CD14-positive monocyte (primary cell): Measurements from ENCODE around the gene GAR1. TPM values are rescaled to one million over a fixed set of nuclear protein-coding genes. Genes with fewer than 3 reads are reported as not detected.
A peak's percentile ranks its signal among the peaks of the same experiment; 100 is the strongest.

Experiments
- DNase-seq, 3 donors: peaks; one replicate each; pipeline ENCODE4 v3.0.0-alpha.2; 2011 to 2022
- H2AFZ ChIP-seq: 2 replicates; pipeline ENCODE4 v1.6.0; 2012; ENCODE audit warnings: mild to moderate bottlenecking, low read depth, low read length, inconsistent platforms; ENCODE audit not compliant: insufficient read depth, poor library complexity, severe bottlenecking
- H3K27ac ChIP-seq, 2 donors: 1 replicate in 1 of 2; 2 replicates in 1 of 2; pipeline ENCODE4 v1.5.1; 2012 to 2013; ENCODE audit warnings: low read length in 2 of 2, control low read depth in 1 of 2, inconsistent platforms in 1 of 2, low read depth in 1 of 2, mild to moderate bottlenecking in 1 of 2
- H3K27me3 ChIP-seq, 2 donors: one replicate each; pipeline versions ENCODE4 v1.6.0 to v1.6.1; 2011 to 2013; ENCODE audit warnings: low read length in 2 of 2; ENCODE audit not compliant: control insufficient read depth in 2 of 2, insufficient read depth in 2 of 2
- H3K36me3 ChIP-seq, 2 donors: replicated peaks in 1 of 2; 1 replicate in 1 of 2; 2 replicates in 1 of 2; pipeline versions ENCODE4 v1.5.1 to v1.6.1; 2012 to 2013; ENCODE audit warnings: low read length in 2 of 2, control low read depth in 1 of 2, inconsistent platforms in 1 of 2, mild to moderate bottlenecking in 1 of 2; ENCODE audit not compliant: insufficient read depth in 2 of 2, control insufficient read depth in 1 of 2
- H3K4me1 ChIP-seq, 2 donors: 1 replicate in 1 of 2; 2 replicates in 1 of 2; pipeline versions ENCODE4 v1.5.1 to v1.6.1; 2012 to 2013; ENCODE audit warnings: low read length in 2 of 2, control low read depth in 1 of 2, inconsistent platforms in 1 of 2, mild to moderate bottlenecking in 1 of 2, moderate library complexity in 1 of 2; ENCODE audit not compliant: insufficient read depth in 2 of 2, control insufficient read depth in 1 of 2
- H3K4me2 ChIP-seq: replicated peaks from 2 replicates; pipeline ENCODE3; 2012; ENCODE audit warnings: low read length, moderate library complexity, mild to moderate bottlenecking; ENCODE audit not compliant: poor library complexity, severe bottlenecking; ENCODE audit errors: extremely low read depth
- H3K4me3 ChIP-seq, 3 experiments: fragments of 200-600 bp in 1 of 3; sonication (generic) in 1 of 3; replicated peaks in 1 of 3; 1 replicate in 2 of 3; 2 replicates in 1 of 3; pipeline ENCODE4 v1.5.1; 2011 to 2013; ENCODE audit warnings: low read length in 3 of 3, mild to moderate bottlenecking in 3 of 3, control low read depth in 2 of 3, low read depth in 2 of 3, inconsistent platforms in 1 of 3, moderate library complexity in 1 of 3
- H3K79me2 ChIP-seq: 2 replicates; pipeline ENCODE4 v1.6.0; 2012; ENCODE audit warnings: mild to moderate bottlenecking, control low read depth, inconsistent platforms, low read length, moderate library complexity; ENCODE audit not compliant: insufficient read depth
- H3K9ac ChIP-seq: 2 replicates; pipeline ENCODE4 v1.6.0; 2017; ENCODE audit warnings: low read length, mild to moderate bottlenecking; ENCODE audit not compliant: insufficient read depth, poor library complexity, severe bottlenecking
- H3K9me3 ChIP-seq, 2 donors: replicated peaks in 1 of 2; 1 replicate in 1 of 2; 2 replicates in 1 of 2; pipeline versions ENCODE4 v1.5.1 to v1.6.1; 2012 to 2013; ENCODE audit warnings: low read length in 2 of 2, control low read depth in 1 of 2; ENCODE audit not compliant: control insufficient read depth in 1 of 2, insufficient read depth in 1 of 2
- H4K20me1 ChIP-seq: 2 replicates; pipeline ENCODE4 v1.6.0; 2012; ENCODE audit warnings: mild to moderate bottlenecking, low read length, control low read depth, moderate library complexity; ENCODE audit not compliant: insufficient read depth
- H3K27ac Mint-ChIP-seq, 7 donors: one replicate each; pipeline ENCODE4 v1.8.0; 2020; ENCODE audit warnings: mild to moderate bottlenecking in 7 of 7, mixed read lengths in 7 of 7, moderate library complexity in 6 of 7, inconsistent platforms in 2 of 7
- H3K27me3 Mint-ChIP-seq, 3 donors: one replicate each; pipeline ENCODE4 v1.8.0; 2021 to 2022; ENCODE audit warnings: low read depth in 3 of 3, mild to moderate bottlenecking in 3 of 3, mixed read lengths in 3 of 3, moderate library complexity in 3 of 3, inconsistent platforms in 1 of 3
- H3K36me3 Mint-ChIP-seq, 2 donors: one replicate each; pipeline ENCODE4 v1.8.0; 2020; ENCODE audit warnings: mixed read lengths in 2 of 2, inconsistent platforms in 1 of 2, mild to moderate bottlenecking in 1 of 2
- H3K4me1 Mint-ChIP-seq: one replicate; pipeline ENCODE4 v1.8.0; 2020; ENCODE audit warnings: mild to moderate bottlenecking, mixed read lengths
- H3K4me3 Mint-ChIP-seq, 2 donors: one replicate each; pipeline ENCODE4 v1.8.0; 2020; ENCODE audit warnings: mild to moderate bottlenecking in 2 of 2, mixed read lengths in 2 of 2, moderate library complexity in 1 of 2
- H3K9me3 Mint-ChIP-seq, 7 donors: one replicate each; pipeline ENCODE4 v1.8.0; 2020 to 2022; ENCODE audit warnings: mixed read lengths in 7 of 7, mild to moderate bottlenecking in 6 of 7, moderate library complexity in 6 of 7, inconsistent platforms in 2 of 7
- WGBS: methylation state at CpG from one replicate; pipeline ENCODE4 v1.1.5; 2013; ENCODE audit warnings: missing lambda C conversion rate; ENCODE audit not compliant: insufficient coverage; 5-methylcytosine and 5-hydroxymethylcytosine counted together
- intact Hi-C, 2 donors: fragments of 100-400 bp; cut with micrococcal nuclease; formaldehyde crosslinking; loops; one replicate each; pipeline versions ENCODE4 v1.15.0 to v1.15.1; 2023
- polyA plus RNA-seq, 3 donors: library from polyadenylated mRNA; depleted of rRNA in 1 of 3; unstranded in 2 of 3; stranded (reverse) in 1 of 3; fragments of 300-500 nt in 2 of 3; fragments of >200 nt in 1 of 3; fragmentation: Illumina TruSeq in 2 of 3; gene quantifications; 1 replicate in 2 of 3; 2 replicates in 1 of 3; pipeline ENCODE4 v1.2.3, GENCODE V29; 2012 to 2021
- TF ChIP-seq, protein P1 (sequence below): fragments of 200-600 bp; IDR thresholded peaks from one replicate; pipeline ENCODE4 v1.8.0; 2022; ENCODE audit warnings: antibody characterized with exemption, mild to moderate bottlenecking

The GAR1 gene
- polyA plus RNA-seq, 3 donors, result 4.3 to 8.7 (median 4.7) TPM

DNA sequence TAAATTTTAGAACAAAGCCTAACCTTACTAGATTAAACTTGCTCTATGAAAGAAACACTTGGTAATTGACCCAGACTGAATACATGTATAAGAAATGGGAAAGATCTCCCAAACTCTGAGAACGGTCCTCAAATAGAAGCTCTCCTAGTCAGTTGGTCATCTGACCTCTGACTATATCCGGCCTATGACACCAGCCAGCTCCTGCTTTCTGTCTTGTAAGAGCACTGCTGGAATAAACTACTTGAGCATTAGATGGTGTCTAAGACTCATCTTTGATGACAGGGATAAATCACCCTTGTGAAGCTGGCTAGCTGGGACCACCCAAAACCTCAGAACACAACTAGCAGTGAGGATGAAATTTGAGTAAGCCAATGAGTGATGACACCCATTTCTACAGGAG is 56.5 kb downstream of the GAR1 start:
- no peaks in the 10 kb centered on the region for H3K36me3 Mint-ChIP-seq
- Histone ChIP-seq H3K27me3 (no peaks in the 10 kb centered on the region), H3K36me3 (no peaks in the 10 kb centered on the region), H2AFZ (no peak overlapping the region), H3K9ac (no peak overlapping the region), H3K79me2 (no peaks in the 10 kb centered on the region), H4K20me1 (no peaks in the 10 kb centered on the region), H3K27ac (no peak overlapping the region), H3K4me2 (no peak overlapping the region), H3K9me3 (no peaks in the 10 kb centered on the region), H3K4me1 (no peaks in the 10 kb centered on the region), H3K4me3 (no peak overlapping the region)
- no peak for DNase-seq
- WGBS, result no CpG with 5 or more reads among the region's 2 CpGs
- H3K27ac Mint-ChIP-seq, result peak overlapping the region in 1 of 7 donors; percentile 10
- no peaks in the 10 kb centered on the region for H3K27me3 Mint-ChIP-seq
- H3K4me1 Mint-ChIP-seq, result no peaks in the 10 kb centered on the region
- no peak overlapping the region for H3K4me3 Mint-ChIP-seq
- intact Hi-C loops, result no loop called here
- H3K9me3 Mint-ChIP-seq, result peaks cover 0 to 3% (median 2%) of the 10 kb centered on the region in 7 donors
- TF ChIP-seq, protein P1, sequence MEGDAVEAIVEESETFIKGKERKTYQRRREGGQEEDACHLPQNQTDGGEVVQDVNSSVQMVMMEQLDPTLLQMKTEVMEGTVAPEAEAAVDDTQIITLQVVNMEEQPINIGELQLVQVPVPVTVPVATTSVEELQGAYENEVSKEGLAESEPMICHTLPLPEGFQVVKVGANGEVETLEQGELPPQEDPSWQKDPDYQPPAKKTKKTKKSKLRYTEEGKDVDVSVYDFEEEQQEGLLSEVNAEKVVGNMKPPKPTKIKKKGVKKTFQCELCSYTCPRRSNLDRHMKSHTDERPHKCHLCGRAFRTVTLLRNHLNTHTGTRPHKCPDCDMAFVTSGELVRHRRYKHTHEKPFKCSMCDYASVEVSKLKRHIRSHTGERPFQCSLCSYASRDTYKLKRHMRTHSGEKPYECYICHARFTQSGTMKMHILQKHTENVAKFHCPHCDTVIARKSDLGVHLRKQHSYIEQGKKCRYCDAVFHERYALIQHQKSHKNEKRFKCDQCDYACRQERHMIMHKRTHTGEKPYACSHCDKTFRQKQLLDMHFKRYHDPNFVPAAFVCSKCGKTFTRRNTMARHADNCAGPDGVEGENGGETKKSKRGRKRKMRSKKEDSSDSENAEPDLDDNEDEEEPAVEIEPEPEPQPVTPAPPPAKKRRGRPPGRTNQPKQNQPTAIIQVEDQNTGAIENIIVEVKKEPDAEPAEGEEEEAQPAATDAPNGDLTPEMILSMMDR, result no peak

DNA sequence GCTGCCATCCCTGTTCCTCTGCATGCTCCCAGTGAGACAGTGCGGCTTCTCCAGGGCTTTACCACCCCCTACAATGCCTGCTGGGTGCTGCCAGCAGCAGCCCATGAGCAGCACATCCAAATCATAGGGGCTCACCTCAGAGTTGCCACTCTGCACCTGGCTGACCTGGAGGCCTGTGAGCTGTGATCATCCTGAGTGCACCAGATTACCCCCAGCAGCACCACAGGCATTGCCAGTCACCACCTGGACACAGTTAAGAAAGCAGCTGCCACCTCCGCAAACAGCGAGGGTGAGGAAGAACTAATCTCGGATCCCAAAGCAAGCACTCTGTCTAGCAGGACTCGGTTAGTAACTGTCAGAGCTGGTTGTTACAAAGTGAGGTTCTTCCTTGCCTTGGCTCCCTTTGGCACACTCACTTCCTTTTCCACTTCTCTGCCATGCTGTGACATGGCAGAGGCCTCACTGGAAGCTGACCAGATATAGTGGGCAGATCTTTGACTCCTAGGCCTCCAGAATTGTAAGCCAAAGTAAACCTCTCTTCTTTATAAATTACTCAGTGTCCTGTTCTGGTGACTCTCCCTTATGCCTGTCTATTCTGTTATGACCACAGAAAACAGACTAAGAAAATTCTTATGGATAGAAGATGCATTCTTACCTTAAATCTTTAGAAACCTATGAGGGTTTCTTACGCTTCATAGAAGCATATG is 57.5 kb downstream of the GAR1 start:
- Histone ChIP-seq H3K36me3 (no peaks in the 10 kb centered on the region), H3K4me3 (no peak overlapping the region), H3K4me1 (no peaks in the 10 kb centered on the region), H3K9me3 (no peaks in the 10 kb centered on the region), H3K27ac (no peak overlapping the region), H3K27me3 (no peaks in the 10 kb centered on the region), H3K79me2 (no peaks in the 10 kb centered on the region), H2AFZ (no peak overlapping the region), H4K20me1 (no peaks in the 10 kb centered on the region), H3K9ac (no peak overlapping the region), H3K4me2 (no peak overlapping the region)
- no peaks in the 10 kb centered on the region for H3K36me3 Mint-ChIP-seq
- no peak for DNase-seq
- no peaks in the 10 kb centered on the region for H3K27me3 Mint-ChIP-seq
- H3K4me1 Mint-ChIP-seq, result no peaks in the 10 kb centered on the region
- peaks cover 0 to 3% (median 2%) of the 10 kb centered on the region in 7 donors for H3K9me3 Mint-ChIP-seq
- intact Hi-C loops, result no loop called here
- TF ChIP-seq, protein P1, result no peak
- WGBS, result 100% methylated on average over 5 of the region's 6 CpGs
- H3K27ac Mint-ChIP-seq, result no peak overlapping the region
- H3K4me3 Mint-ChIP-seq, result no peak overlapping the region
